ENCODE data around the gene AKT3.

GRCh38 chr1:243882276-243882675 is 32.2 kb upstream of the AKT3 start:
- TF ChIP-seq CTCF (conservative IDR thresholded peaks at IDR 0.05; ENCODE audit: low read depth, low read length) (no peak), EZH2 (IDR thresholded peaks at IDR 0.05; ENCODE audit: low read length, unreplicated experiment) (no peak), EZH2phosphoT487 (IDR thresholded peaks at IDR 0.05; ENCODE audit: borderline replicate concordance, low read length) (no peak)
